NCI-H1694 treated with DMSO at 0.1 percent for 48 hours (cell line): ENCODE measurements around the gene PRDM15.

Experiments
- DNase-seq: peaks from one replicate; lab custom pipeline; 2025; lab: John Stamatoyannopoulos, UW

Gene PRDM15

DNA sequence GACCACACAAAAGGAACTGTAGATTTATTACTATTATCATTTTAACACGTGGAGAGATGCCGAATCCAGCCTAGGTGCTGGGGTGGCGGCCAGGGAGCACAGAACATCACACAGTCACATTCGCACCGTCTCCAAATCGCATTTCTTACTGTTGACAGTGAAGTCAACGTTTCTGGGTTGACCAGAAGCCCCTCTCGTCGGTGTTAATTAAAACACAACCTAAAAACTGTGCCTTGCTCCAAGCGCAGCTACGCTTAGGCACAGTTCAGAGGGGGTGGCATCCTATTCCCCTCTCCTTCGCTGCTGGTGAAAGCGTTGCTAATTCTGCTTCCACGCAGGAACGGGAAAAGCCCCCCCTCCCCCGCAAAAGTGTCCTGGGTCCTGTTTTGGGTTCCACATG is 116.4 kb downstream of the PRDM15 start:
- no peak for DNase-seq

GRCh38 chr21:41761934-41762635 is 117.1 kb downstream of the PRDM15 start:
- no peak for DNase-seq

- DNase-seq: no peak
These were observed 117.8 kb downstream of the PRDM15 start for GRCh38 chr21:41761211-41761933.

GRCh38 chr21:41760411-41760810 is 118.7 kb downstream of the PRDM15 start:
- DNase-seq: no peak

- DNase-seq: no peak
These were observed 119.2 kb downstream of the PRDM15 start for GRCh38 chr21:41759926-41760325.

DNA sequence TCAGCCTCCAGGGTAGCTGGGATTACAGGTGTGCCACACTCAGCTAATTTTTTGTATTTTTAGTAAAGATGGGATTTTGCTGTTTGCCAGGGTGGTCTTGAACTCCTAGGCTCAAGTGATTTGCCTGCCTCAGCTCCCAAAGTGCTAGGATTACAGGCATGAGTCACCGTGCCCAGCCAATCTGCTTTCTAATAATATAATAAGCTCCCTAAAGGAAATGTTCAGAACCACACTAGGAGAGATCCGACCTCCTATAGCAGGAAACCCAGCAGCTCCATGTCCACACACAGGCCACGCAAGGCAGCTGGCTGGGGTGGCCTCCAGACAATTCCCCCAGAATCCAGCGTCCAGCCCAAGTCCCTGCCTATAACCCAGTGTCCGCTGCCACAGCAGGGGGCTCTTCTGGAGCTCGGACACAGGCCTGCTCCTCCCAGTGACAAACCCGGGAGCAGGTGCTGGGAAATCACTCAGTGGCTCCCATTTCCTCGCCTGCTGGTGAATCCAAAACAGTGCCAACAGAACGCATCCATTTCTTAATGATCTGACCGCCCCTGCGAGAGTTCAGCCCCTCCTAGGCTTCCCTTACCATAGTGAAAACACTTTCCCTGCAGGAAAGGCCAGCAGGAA is 119.8 kb downstream of the PRDM15 start:
- no peak for DNase-seq

- no peak for DNase-seq
These were observed 120.6 kb downstream of the PRDM15 start for GRCh38 chr21:41758550-41758949.

GRCh38 chr21:41755934-41756773 is 123.0 kb downstream of the PRDM15 start:
- DNase-seq: no peak

- no peak for DNase-seq
These were observed 123.7 kb downstream of the PRDM15 start for GRCh38 chr21:41755258-41755933.

GRCh38 chr21:41754479-41754891 is 124.7 kb downstream of the PRDM15 start:
- DNase-seq: no peak

- DNase-seq: no peak
These were observed 125.9 kb downstream of the PRDM15 start for GRCh38 chr21:41753006-41753898.

DNA sequence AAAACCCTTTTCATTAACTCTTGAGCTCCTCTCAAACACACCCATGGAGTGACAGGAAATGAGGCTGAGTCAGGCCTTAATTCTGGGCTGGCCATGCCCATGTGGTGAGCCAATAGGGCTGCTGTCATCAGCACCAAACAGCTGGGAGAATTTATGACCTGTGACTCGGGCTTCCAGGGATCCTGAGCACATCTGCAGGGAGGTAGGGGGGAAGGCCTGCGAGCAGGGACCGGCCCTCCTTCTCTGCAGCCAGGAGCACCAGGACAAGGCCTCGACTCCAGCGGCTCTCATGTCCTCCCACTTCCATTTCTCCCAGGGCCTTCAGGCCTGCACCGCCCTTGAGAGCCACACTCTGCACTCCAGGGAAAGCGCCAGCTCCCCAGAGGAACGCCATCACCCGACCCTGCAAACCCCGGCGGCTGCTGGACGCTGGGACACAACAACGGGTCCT is 126.9 kb downstream of the PRDM15 start:
- no peak for DNase-seq

DNA sequence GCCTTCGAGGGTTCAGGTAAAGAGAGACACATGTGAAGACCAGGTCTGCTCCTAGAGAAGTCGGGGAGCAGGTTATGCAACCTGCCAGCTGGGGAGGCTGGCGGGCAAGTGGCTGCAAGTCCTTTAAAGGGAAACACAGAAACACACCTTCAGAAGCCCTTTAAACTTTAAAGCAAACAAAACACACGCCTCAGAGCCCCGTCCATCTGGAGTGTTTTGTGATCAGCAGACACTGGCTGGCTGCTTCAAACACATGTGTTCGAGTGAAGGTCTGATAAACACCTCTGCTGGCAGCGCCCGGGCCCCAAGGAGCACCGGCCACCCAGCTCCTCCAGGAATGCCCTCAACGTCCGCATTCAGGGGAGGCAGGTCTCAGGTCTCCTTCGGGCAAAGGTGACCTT is 127.5 kb downstream of the PRDM15 start:
- no peak for DNase-seq

GRCh38 chr21:41750532-41751151 is 128.5 kb downstream of the PRDM15 start:
- DNase-seq: no peak

DNA sequence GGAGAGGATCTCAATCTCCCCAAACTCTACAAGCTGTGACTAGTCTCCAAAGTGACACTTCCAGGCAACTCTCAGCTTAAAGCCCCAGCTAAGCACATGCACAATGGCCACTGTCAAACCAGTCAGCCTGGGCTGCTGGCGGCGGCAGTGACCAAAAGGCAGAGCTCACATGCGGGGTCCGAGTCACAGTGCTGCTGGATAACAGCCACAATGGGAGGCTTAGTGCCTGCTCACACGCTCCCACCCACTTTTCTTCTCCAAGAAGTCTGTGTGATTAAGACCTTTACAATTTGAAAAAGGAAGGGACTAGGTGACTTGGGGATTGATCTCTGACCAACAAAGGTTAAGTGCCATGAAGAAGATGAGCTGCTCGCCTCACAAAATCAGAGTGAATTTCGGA is 129.1 kb downstream of the PRDM15 start:
- DNase-seq: no peak

GRCh38 chr21:41749286-41749685 is 129.9 kb downstream of the PRDM15 start:
- DNase-seq: no peak
